GM10266 (cell line): Measurements from ENCODE around the gene C16orf86.

Source experiments
- DNase-seq: peaks from one replicate; pipeline ENCODE4 v3.0.0; 2012; ENCODE audit errors: extremely low spot score
- CTCF ChIP-seq: IDR thresholded peaks from 2 replicates; pipeline ENCODE4 v1.5.1; 2012; ENCODE audit warnings: mild to moderate bottlenecking, low read depth; ENCODE audit not compliant: control insufficient read depth, insufficient read depth; ENCODE audit errors: missing control alignments

Gene C16orf86

GRCh38 chr16:67710607-67711006, 44.0 kb downstream of the C16orf86 start:
- TF ChIP-seq CTCF: no peak
- no peak for DNase-seq

GRCh38 chr16:67713647-67714273, 47.1 kb downstream of the C16orf86 start:
- no peak for DNase-seq

GRCh38 chr16:67714522-67714921, 47.9 kb downstream of the C16orf86 start:
- no peak for TF ChIP-seq CTCF

More at GRCh38 chr16:67713647-67714273, 47.1 kb downstream of the C16orf86 start:
- TF ChIP-seq CTCF: no peak

GRCh38 chr16:67716097-67716496, 49.5 kb downstream of the C16orf86 start:
- no peak for DNase-seq
- no peak for TF ChIP-seq CTCF

More at GRCh38 chr16:67714522-67714921, 47.9 kb downstream of the C16orf86 start:
- DNase-seq: no peak
